H9 (cell line): ENCODE measurements around the gene DIP2C. TPM values are rescaled to one million over a fixed set of nuclear protein-coding genes. Genes with fewer than 3 reads are reported as not detected.

Experiments
- DNase-seq: peaks from one replicate; pipeline ENCODE4 v3.0.0-alpha.2; 2017
- H2AFZ ChIP-seq: one replicate; pipeline ENCODE4 v1.6.1; 2013; ENCODE audit warnings: mild to moderate bottlenecking, low read length, control low read depth, moderate library complexity
- H2AK5ac ChIP-seq: 2 replicates; pipeline ENCODE4 v1.6.1; 2013; ENCODE audit warnings: low read length, control low read depth, mixed read lengths; ENCODE audit not compliant: insufficient read length
- H2BK120ac ChIP-seq: one replicate; pipeline ENCODE4 v1.6.1; 2013; ENCODE audit warnings: low read depth, mild to moderate bottlenecking, low read length, control low read depth, inconsistent platforms; ENCODE audit not compliant: poor library complexity, severe bottlenecking
- H2BK12ac ChIP-seq: 2 replicates; pipeline ENCODE4 v1.6.1; 2013; ENCODE audit warnings: low read length, control low read depth, mixed read lengths, low read depth; ENCODE audit not compliant: insufficient read length
- H2BK15ac ChIP-seq: 2 replicates; pipeline ENCODE4 v1.6.1; 2013; ENCODE audit warnings: low read depth, low read length, control low read depth
- H2BK20ac ChIP-seq: one replicate; pipeline ENCODE4 v1.6.1; 2013; ENCODE audit warnings: low read depth, mild to moderate bottlenecking, low read length, control low read depth, inconsistent platforms; ENCODE audit not compliant: poor library complexity, severe bottlenecking
- H2BK5ac ChIP-seq: 2 replicates; pipeline ENCODE4 v1.6.1; 2013; ENCODE audit warnings: low read length, control low read depth, mixed read lengths; ENCODE audit not compliant: insufficient read length
- H3K14ac ChIP-seq: 2 replicates; pipeline ENCODE4 v1.6.1; 2013; ENCODE audit warnings: low read length, control low read depth; ENCODE audit not compliant: insufficient read depth
- H3K18ac ChIP-seq: 2 replicates; pipeline ENCODE4 v1.6.1; 2013; ENCODE audit warnings: low read depth, mild to moderate bottlenecking, mixed read lengths, low read length, control low read depth; ENCODE audit not compliant: insufficient read length
- H3K23ac ChIP-seq: 2 replicates; pipeline ENCODE4 v1.6.1; 2013; ENCODE audit warnings: low read length, control low read depth, mixed read lengths, low read depth; ENCODE audit not compliant: insufficient read length
- H3K23me2 ChIP-seq: 2 replicates; pipeline ENCODE4 v1.6.1; 2013; ENCODE audit warnings: low read depth, mild to moderate bottlenecking, mixed read lengths, low read length, control low read depth; ENCODE audit not compliant: insufficient read length, poor library complexity, severe bottlenecking
- H3K27ac ChIP-seq: 2 replicates; pipeline ENCODE4 v1.5.1; 2013; ENCODE audit warnings: low read length, control low read depth, mixed read lengths, low read depth; ENCODE audit not compliant: insufficient read length
- H3K27me3 ChIP-seq: 2 replicates; pipeline ENCODE4 v1.6.1; 2013; ENCODE audit warnings: low read length, control low read depth, inconsistent platforms; ENCODE audit not compliant: insufficient read depth
- H3K4ac ChIP-seq: 2 replicates; pipeline ENCODE4 v1.6.1; 2013; ENCODE audit warnings: low read depth, mild to moderate bottlenecking, control low read depth, inconsistent platforms, low read length, moderate library complexity
- H3K4me1 ChIP-seq: 2 replicates; pipeline ENCODE4 v1.6.1; 2013; ENCODE audit warnings: low read length, control low read depth, inconsistent platforms; ENCODE audit not compliant: insufficient read depth
- H3K4me2 ChIP-seq: 2 replicates; pipeline ENCODE4 v1.6.1; 2013; ENCODE audit warnings: low read length, control low read depth, mixed read lengths; ENCODE audit not compliant: insufficient read length, insufficient read depth
- H3K56ac ChIP-seq: 2 replicates; pipeline ENCODE4 v1.6.1; 2013; ENCODE audit warnings: low read depth, mild to moderate bottlenecking, mixed read lengths, low read length, control low read depth; ENCODE audit not compliant: insufficient read length
- H3K79me1 ChIP-seq: 2 replicates; pipeline ENCODE4 v1.6.1; 2013; ENCODE audit warnings: low read depth, mild to moderate bottlenecking, moderate library complexity, low read length, control low read depth, inconsistent platforms; ENCODE audit not compliant: insufficient read depth, poor library complexity, severe bottlenecking
- H3K79me2 ChIP-seq: 2 replicates; pipeline ENCODE4 v1.6.1; 2013; ENCODE audit warnings: low read length, control low read depth, inconsistent platforms; ENCODE audit not compliant: insufficient read depth
- H3K9ac ChIP-seq: 2 replicates; pipeline ENCODE4 v1.6.1; 2013; ENCODE audit warnings: low read length, control low read depth, mixed read lengths; ENCODE audit not compliant: insufficient read length; ENCODE audit errors: extremely low read depth
- H3K9me3 ChIP-seq: one replicate; pipeline ENCODE4 v1.6.1; 2013; ENCODE audit warnings: low read depth, low read length, inconsistent platforms; ENCODE audit not compliant: control insufficient read depth
- H3T11ph ChIP-seq: one replicate; pipeline ENCODE4 v1.6.1; 2013; ENCODE audit warnings: mild to moderate bottlenecking, low read length, control low read depth, inconsistent platforms
- H4K20me1 ChIP-seq: one replicate; pipeline ENCODE4 v1.6.1; 2013; ENCODE audit not compliant: control insufficient read depth, insufficient read length, insufficient read depth
- H4K5ac ChIP-seq: 2 replicates; pipeline ENCODE4 v1.6.1; 2013; ENCODE audit warnings: low read depth, mild to moderate bottlenecking, mixed read lengths, low read length, control low read depth; ENCODE audit not compliant: insufficient read length
- H4K8ac ChIP-seq: replicated peaks from 2 replicates; pipeline ENCODE4 v1.6.1; 2013; ENCODE audit warnings: low read length, control low read depth, mixed read lengths, low read depth; ENCODE audit not compliant: insufficient read length
- H4K91ac ChIP-seq: 2 replicates; pipeline ENCODE4 v1.6.1; 2013; ENCODE audit warnings: low read depth, mild to moderate bottlenecking, moderate library complexity, mixed read lengths, low read length, control low read depth; ENCODE audit not compliant: insufficient read length
- H3K27ac Mint-ChIP-seq, 3 experiments: 2 replicates in 2 of 3; 3 replicates in 1 of 3; pipeline ENCODE4 v1.8.0; 2020 to 2021; ENCODE audit warnings: mixed read lengths in 3 of 3, mild to moderate bottlenecking in 1 of 3, moderate library complexity in 1 of 3
- H3K27me3 Mint-ChIP-seq: 2 replicates; pipeline ENCODE4 v1.8.0; 2021; ENCODE audit warnings: low read depth, mild to moderate bottlenecking, moderate library complexity, mixed read lengths
- H3K36me3 Mint-ChIP-seq, 3 experiments: 2 replicates in 2 of 3; 3 replicates in 1 of 3; pipeline ENCODE4 v1.8.0; 2020 to 2021; ENCODE audit warnings: low read depth in 3 of 3, mixed read lengths in 3 of 3; ENCODE audit not compliant: insufficient read depth in 1 of 3
- H3K4me1 Mint-ChIP-seq, 2 experiments: 2 replicates each; pipeline ENCODE4 v1.8.0; 2020; ENCODE audit warnings: mixed read lengths in 2 of 2
- H3K4me3 Mint-ChIP-seq, 2 experiments: 2 replicates in 1 of 2; 3 replicates in 1 of 2; pipeline ENCODE4 v1.8.0; 2020 to 2021; ENCODE audit warnings: mild to moderate bottlenecking in 2 of 2, mixed read lengths in 2 of 2, moderate library complexity in 1 of 2
- H3K9me3 Mint-ChIP-seq, 2 experiments: 2 replicates in 1 of 2; 3 replicates in 1 of 2; pipeline ENCODE4 v1.8.0; 2020; ENCODE audit warnings: mild to moderate bottlenecking in 2 of 2, mixed read lengths in 2 of 2, moderate library complexity in 1 of 2
- WGBS: extraction: QIAGEN DNeasy Blood & Tissue Kit; methylation state at CpG from one replicate; pipeline ENCODE4 v1.1.7; 2013; ENCODE audit warnings: missing lambda C conversion rate, low lambda C conversion rate, mixed read lengths; ENCODE audit not compliant: insufficient read length; ENCODE audit errors: extremely low coverage; 5-methylcytosine and 5-hydroxymethylcytosine counted together
- total RNA-seq: library from RNA; stranded (reverse); gene quantifications from 2 replicates; pipeline ENCODE4 v1.2.1, GENCODE V29; 2021
- TF ChIP-seq, protein P1 (sequence below): fragments of 200-600 bp; sonication (generic); conservative IDR thresholded peaks from 3 replicates; pipeline ENCODE4 v1.8.0; 2021; ENCODE audit warnings: antibody characterized with exemption, mild to moderate bottlenecking

The DIP2C gene
- total RNA-seq, 1 experiment from 2014 or later, result 7.9 TPM

DNA sequence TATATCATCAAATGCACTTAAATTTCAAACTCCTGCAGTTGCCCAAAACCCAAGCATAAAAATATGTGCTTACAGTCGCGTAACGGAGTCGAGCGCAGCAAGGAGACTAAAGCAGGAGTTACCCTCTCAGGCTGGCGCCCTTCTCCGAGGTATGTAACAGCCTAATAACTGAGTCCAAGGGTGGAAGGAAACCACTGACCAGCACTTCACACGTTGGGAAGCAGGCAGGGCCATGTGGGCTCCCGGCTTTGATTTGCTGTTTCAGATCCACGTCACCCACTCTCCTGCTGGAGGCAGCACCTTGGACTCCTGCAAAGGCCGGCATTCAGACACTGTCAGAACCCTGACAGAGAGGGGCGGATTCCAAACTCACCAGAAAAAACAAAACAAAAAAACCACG, 123.8 kb downstream of the DIP2C start:
- H3K36me3 Mint-ChIP-seq, result peaks cover 13 to 19% (median 14%) of the 10 kb centered on the region in 3 experiments
- no peak overlapping the region for H2BK15ac ChIP-seq
- no peaks in the 10 kb centered on the region for H4K20me1 ChIP-seq
- no peak for DNase-seq
- H3K27me3 ChIP-seq, result no peaks in the 10 kb centered on the region
- peaks cover 2% of the 10 kb centered on the region; the same call in 1 of the 2 replicates for H3K27me3 Mint-ChIP-seq
- H3K79me2 ChIP-seq, result no peaks in the 10 kb centered on the region; the same call in 1 of the 2 replicates
- WGBS, result no CpG with 5 or more reads among the region's 13 CpGs
- no peaks in the 10 kb centered on the region for H3K4me1 ChIP-seq
- TF ChIP-seq, protein P1, sequence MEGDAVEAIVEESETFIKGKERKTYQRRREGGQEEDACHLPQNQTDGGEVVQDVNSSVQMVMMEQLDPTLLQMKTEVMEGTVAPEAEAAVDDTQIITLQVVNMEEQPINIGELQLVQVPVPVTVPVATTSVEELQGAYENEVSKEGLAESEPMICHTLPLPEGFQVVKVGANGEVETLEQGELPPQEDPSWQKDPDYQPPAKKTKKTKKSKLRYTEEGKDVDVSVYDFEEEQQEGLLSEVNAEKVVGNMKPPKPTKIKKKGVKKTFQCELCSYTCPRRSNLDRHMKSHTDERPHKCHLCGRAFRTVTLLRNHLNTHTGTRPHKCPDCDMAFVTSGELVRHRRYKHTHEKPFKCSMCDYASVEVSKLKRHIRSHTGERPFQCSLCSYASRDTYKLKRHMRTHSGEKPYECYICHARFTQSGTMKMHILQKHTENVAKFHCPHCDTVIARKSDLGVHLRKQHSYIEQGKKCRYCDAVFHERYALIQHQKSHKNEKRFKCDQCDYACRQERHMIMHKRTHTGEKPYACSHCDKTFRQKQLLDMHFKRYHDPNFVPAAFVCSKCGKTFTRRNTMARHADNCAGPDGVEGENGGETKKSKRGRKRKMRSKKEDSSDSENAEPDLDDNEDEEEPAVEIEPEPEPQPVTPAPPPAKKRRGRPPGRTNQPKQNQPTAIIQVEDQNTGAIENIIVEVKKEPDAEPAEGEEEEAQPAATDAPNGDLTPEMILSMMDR, result no peak
- H3K14ac ChIP-seq, result no peak overlapping the region
- no peak overlapping the region for H2BK5ac ChIP-seq
- H3K27ac ChIP-seq, result no peak overlapping the region
- H3K4me2 ChIP-seq, result no peak overlapping the region
- no peak overlapping the region for H3K56ac ChIP-seq
- H2BK20ac ChIP-seq, result no peak overlapping the region
- no peak overlapping the region for H2AFZ ChIP-seq
- no peak overlapping the region for H3K18ac ChIP-seq
- H4K8ac ChIP-seq, result no peak overlapping the region
- H3K4ac ChIP-seq, result no peak overlapping the region
- H2BK12ac ChIP-seq, result no peak overlapping the region
- H3K23ac ChIP-seq, result no peak overlapping the region
- H2AK5ac ChIP-seq, result no peak overlapping the region
- H3K4me1 Mint-ChIP-seq, result peaks cover 3% of the 10 kb centered on the region in 2 experiments
- no peaks in the 10 kb centered on the region for H3K23me2 ChIP-seq
- H3K27ac Mint-ChIP-seq, result no peak overlapping the region
- peaks cover 13 to 19% of the 10 kb centered on the region in 2 experiments; a peak in 4 of 5 replicates for H3K9me3 Mint-ChIP-seq
- no peak overlapping the region for H3T11ph ChIP-seq
- no peak overlapping the region for H3K4me3 Mint-ChIP-seq
- peaks cover 5% of the 10 kb centered on the region for H3K79me1 ChIP-seq
- H4K91ac ChIP-seq, result no peak overlapping the region
- H3K9ac ChIP-seq, result no peak overlapping the region
- H2BK120ac ChIP-seq, result no peak overlapping the region
- no peak overlapping the region for H4K5ac ChIP-seq
- no peaks in the 10 kb centered on the region for H3K9me3 ChIP-seq
